GM18951 (cell line): ENCODE measurements around the gene ANKRD28.
"Not testable (repeated sequence)": the region's sequence is repeated elsewhere in the genome, so short reads cannot be mapped to it uniquely, and the experiment has no call there.

ENCODE experiments used
- POLR2A ChIP-seq: IDR thresholded peaks from 4 replicates; pipeline ENCODE4 v1.6.1; 2011; ENCODE audit warnings: mild to moderate bottlenecking; ENCODE audit not compliant: insufficient read length, insufficient read depth; ENCODE audit errors: extremely low read depth
- in situ Hi-C: fragments of 300-500 bp; cut with MboI; formaldehyde crosslinking; loops from one replicate; pipeline ENCODE4 v1.12.0; 2022; ENCODE audit warnings: low sequenced_read_pairs, mixed read lengths, inconsistent platforms; ENCODE audit not compliant: unreplicated experiment

Gene ANKRD28

DNA sequence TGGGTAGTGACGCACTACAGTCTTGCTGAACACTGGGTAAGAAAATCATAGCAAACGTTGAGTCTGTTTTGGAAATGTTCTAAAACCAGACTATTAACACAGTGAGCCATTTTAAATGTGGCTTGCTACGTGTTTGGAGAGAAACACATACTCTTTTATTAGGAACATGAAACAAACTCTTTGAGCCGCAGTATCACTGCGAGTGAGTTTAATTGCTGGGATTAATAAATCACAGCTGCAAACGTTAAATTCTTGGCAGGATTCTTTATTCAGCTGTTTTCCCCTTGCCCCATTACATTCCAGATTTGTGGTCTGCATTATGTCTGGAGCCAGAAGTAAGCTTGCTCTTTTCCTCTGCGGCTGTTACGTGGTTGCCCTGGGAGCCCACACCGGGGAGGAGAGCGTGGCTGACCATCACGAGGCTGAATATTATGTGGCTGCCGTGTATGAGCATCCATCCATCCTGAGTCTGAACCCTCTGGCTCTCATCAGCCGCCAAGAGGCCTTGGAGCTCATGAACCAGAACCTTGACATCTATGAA is 162.6 kb downstream of the ANKRD28 start:
- in situ Hi-C loops: loop anchor here (10.0 kb wide), 1 partner anchor 160 kb away; the partner anchor contains the start of gene ANKRD28
- no peak for TF ChIP-seq POLR2A

DNA sequence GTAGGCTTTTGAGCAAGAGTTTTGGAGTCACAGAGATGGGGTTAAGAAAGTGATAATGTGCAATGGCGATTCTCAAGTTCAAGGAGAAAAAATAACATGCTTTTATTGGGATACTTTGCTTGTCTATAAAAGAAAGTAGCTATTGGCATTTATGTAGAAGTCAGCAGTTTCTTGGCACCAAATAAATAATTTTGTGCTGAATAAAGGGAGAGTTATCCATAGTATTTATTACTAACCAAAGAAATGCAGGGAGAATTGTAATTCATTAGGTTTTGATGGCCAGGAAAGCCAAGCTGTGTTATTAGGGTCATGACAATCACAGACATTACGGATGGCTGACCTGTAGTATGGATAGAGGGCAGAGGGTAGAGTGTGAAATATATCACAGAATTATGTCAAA is 163.1 kb downstream of the ANKRD28 start:
- TF ChIP-seq POLR2A: no peak
- in situ Hi-C loops: loop anchor here (10.0 kb wide), 1 partner anchor 160 kb away; the partner anchor contains the start of gene ANKRD28

DNA sequence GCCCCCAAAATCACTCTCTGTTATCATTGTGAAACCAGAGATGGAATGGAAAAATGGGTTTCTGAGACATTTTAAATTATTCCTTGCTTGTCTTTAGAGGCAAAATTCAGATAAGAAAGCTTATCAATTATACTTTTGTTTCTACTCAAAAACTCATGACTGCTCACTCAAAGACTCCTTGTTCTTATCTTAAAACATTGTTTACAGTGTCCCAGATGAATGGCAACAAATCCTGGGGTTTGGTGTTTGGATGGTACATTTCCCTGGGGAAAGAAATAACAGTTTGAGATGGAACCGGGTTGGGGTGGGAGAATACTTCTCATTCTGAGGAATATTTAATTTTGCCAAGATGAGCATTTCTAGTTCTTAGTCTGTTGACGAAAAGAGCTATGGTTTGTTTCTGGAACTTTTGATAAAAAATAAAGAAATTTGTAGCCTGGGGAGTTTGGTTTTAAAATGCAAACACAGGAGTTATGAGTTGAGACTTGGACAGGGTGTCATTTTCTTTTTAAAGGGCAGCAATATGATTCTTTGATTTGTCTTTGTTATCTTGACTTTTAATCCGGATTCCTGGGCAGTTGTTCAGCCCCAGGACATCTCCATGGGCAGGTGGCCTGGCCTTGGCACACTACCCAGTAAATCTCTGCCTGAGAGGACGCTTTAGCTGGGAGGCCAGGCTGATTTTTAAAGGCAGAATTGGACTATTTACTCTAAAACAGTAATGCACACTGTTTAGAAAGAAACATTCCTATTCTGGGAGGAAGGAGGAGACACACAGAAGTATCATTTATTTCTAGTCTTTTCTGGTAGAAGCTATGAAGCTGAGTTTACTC is 163.8 kb downstream of the ANKRD28 start:
- in situ Hi-C loops: loop anchor here (10.0 kb wide), 1 partner anchor 161 kb away; the partner anchor contains the start of gene ANKRD28
- TF ChIP-seq POLR2A: no peak

DNA sequence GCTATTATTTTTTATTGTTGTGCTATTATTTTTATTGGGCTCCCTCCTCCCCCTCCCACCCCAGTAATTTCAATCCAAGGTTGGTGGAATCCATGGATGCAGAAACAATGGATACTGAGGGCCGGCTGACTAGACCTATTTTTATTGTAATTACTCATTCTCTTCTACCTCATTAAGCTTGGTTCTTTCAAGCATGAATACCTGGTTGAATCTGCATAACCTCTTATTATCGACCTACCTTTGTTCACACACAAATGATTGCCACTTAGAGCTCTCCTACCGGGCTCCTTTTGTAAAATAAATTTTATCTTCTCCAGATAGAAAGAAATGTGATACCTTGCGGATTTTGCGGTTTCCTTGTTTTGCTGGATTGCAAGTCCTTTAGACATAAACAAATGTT is 164.6 kb downstream of the ANKRD28 start:
- in situ Hi-C loops: loop anchor here (10.0 kb wide), 1 partner anchor 162 kb away; the partner anchor contains the start of gene ANKRD28
- TF ChIP-seq POLR2A: no peak

DNA sequence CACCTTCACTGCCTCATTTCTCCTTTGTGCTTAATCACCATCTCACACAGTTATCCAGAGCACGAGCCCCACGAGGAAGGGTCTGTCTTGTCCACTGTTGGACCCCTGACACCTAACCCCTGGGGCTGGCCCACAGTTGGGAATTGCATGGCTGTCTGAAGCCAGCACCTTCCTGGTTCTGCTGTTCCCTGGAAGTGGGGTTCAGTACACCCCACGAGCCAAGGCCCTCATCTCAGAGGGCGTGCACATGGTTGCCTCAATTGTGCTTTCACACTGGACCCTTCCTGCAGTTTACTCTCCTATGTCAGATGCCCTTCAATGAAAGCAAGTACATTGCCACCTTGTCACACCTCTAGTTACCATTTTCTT is 165.6 kb downstream of the ANKRD28 start:
- in situ Hi-C loops: loop anchor here (10.0 kb wide), 1 partner anchor 163 kb away; the partner anchor contains the start of gene ANKRD28
- TF ChIP-seq POLR2A: no peak

DNA sequence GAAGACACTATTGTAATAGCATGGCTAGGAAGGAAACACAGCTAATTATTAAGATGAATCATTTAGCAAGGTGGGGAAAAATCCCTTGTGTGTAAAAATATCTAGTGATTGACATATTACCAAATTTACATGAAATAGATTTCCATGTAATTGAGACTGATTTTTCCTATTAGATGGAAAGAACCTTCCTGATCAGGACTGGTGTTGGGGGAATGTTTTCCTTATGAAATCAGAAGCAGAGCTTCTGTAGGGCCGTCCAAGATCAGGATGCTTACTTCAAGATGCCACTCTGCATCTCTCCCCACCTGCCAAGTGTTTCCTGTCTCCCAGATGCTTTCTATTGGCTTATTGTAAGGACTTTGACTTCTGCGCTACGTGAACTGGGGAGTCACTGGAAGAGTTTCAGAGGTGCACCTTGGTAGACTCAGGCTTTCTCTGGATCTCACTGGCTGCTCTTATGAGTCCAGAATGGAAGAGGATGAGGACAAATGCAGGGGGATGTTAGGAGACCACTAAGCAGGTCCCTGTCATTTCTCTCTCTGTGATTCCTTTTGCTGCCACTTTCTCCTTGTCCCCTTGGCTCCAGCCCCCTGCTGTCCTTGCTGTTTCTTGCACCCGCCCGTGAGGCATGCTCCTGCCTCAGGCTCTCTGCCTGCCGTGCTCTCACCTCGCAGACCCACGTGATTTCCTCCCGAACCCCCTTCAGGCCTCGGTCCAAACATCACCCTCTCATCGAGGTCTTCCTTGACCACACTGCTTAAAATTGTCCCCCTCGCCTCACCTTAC is 166.2 kb downstream of the ANKRD28 start:
- TF ChIP-seq POLR2A: no peak
- in situ Hi-C loops: loop anchor here (10.0 kb wide), 1 partner anchor 163 kb away; the partner anchor contains the start of gene ANKRD28

DNA sequence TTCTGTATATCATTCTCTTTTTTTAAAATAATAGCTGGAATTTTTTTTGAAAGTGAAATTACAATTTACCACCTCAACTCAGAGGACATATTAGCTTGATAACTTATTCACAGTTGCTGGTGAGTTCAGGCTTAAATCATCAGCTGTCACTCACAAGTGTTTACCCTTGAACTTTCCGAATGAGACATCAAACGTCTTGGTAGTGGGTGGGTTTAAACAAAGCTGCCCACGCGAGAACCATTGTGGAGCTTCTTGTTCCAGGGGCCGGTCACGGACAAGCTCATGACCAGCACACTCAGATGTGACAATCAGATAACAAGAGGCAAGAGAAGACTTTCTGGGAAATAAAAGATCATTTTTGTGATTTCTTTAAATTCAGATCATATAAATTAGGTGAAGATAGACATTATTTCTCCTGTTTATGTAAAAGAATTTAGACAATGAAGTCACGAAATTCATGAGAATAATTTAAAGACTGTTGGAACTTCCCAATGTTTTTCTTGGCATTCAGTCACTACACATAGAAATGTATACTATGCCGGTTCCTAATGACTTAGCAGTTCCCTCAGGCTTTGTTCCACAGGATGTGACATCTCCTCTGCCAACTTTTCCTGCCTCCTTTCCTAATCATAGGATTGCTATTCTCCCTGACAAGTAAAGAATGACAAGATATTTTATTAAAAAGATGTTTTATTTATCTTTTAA is 167.0 kb downstream of the ANKRD28 start:
- in situ Hi-C loops: loop anchor here (10.0 kb wide), 1 partner anchor 164 kb away; the partner anchor contains the start of gene ANKRD28
- no peak for TF ChIP-seq POLR2A

DNA sequence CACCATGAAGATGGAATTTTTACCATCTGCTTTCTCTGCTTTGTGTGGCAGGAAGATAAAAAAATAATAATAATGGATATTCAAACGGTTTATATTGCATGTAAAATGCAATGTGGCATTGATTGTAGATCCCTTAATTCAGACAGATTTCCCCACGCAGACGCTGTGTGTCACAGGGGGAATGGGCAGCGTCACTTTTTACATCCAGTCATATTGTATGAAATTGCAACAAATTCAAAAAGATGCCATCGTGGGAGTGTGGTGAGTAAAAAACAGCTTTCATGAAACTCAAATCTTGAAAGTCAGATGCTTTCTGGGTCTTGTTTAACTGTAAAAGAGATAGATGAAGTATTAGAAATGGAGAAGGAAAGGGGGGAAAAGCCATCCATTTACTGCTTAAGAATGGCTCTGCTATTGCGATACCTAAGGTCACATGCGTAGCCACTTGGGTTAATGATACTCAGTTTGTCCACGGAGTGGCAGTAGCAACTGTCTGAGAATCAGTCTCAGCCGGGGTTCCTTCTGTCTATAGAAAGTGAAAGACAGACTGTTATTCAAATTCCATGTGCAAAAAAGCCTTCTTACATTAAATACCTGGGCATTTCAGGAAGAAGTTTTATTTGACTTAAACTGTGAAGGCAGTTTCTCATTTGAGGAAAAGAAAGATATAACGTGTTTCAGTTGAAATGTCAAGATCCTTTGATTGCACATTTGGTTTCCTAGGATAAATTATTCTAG is 167.8 kb downstream of the ANKRD28 start:
- in situ Hi-C loops: loop anchor here (10.0 kb wide), 1 partner anchor 165 kb away; the partner anchor contains the start of gene ANKRD28
- TF ChIP-seq POLR2A: no peak

DNA sequence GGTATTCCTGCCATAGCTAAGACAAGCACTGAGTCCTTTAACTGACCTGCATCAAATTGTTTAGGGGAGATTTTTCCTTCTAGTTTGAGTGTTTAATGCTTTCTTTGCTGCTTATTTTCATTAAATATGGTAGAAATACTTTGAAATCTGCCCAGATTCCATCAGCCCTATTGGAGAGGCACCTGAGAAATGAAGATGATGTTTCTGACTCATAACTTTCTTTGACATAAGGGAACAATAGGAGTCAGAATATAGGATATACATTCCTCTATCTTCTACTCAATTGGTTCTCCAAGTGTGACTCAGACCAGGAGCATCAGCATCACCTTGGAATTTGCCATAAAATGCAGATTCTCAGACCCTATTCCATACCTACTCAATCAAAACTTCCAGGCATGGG is 168.8 kb downstream of the ANKRD28 start:
- in situ Hi-C loops: no loop called here
- no peak for TF ChIP-seq POLR2A

DNA sequence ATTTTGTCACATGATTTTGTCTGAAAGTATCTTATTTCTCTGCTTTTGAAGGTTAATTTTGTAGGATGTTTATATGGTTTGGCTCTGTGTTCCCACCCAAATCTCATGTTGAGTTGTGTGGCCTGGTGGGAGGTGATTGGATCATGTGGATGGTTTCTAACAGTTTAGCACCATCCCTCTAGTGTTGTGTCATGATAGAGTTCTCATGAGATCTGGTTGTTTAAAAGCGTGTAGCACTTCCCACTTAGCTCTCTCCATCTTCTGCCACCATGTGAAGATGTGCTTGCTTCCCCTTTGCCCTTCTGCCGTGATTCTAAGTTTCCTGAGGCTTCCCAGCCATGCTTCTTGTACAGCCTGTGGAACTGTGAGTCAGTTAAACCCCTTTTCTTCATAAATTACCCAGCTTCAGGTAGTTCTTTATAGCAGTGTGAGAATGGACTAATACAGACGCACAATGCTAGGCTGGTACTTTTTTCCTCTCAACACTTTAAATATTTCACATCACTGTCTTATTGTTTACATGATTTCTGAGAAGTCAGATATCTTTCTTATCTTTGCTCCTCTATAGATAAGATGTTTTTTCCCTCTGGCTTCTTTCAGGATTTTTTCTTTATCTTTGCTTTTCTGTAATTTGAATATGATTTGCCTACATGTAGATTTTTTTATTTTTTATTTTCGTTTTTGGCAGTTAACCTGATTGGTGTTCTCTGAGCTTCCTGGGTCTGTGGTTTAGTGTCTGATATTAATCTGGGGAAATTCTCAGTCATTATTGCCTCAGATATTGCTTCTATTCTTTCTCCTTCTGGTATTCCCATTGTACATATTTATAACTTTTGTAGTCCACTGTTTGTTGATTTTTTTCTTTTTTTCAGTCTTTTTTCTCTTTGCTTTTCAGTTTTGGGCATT is 174.0 kb downstream of the ANKRD28 start:
- in situ Hi-C loops: no loop called here
- TF ChIP-seq POLR2A: no peak

DNA sequence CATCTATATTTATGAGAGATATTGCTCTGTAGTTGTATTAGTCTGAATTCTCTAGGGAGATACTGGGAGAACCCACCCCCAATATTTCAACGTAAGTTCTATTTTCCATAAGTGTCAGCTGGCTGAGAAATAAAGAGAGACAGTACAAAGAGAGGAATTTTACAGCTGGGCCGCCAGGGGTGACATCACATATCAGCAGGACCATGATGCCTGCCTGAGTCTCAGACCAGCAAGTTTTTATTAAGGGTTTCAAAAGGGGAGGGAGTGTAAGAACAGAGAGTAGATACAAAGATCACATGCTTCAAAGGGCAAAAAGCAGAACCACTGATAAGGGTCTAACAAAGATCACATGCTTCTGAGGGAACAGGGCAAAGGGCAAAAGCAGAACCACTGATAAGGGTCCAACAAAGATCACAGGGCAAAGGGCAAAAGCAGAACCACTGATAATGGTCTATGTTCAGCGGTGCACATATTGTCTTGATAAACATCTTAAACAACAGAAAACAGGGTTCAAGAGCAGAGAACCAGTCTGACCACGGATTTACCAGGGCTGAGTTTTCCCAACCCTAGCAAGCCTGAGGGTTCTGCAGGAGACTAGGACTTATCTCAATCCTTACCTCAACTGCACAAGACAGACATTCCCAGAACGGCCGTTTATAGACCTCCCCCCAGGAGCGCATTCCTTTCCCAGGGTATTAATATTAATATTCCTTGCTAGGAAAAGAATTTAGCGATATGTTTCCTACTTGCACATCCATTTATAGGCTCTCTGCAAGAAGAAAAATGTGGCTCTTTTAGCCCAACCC is 177.9 kb downstream of the ANKRD28 start:
- in situ Hi-C loops: not testable (repeated sequence)
